DLD1 (cell line): ENCODE results near the gene SLC4A7.
"Not testable (repeated sequence)": the region's sequence is repeated elsewhere in the genome, so short reads cannot be mapped to it uniquely, and the experiment has no call there.

Experiments
- in situ Hi-C: cut with HindIII; loops from 2 replicates; pipeline ENCODE4 v1.10.0; 2017; ENCODE audit warnings: low sequenced_read_pairs

SLC4A7 gene

DNA sequence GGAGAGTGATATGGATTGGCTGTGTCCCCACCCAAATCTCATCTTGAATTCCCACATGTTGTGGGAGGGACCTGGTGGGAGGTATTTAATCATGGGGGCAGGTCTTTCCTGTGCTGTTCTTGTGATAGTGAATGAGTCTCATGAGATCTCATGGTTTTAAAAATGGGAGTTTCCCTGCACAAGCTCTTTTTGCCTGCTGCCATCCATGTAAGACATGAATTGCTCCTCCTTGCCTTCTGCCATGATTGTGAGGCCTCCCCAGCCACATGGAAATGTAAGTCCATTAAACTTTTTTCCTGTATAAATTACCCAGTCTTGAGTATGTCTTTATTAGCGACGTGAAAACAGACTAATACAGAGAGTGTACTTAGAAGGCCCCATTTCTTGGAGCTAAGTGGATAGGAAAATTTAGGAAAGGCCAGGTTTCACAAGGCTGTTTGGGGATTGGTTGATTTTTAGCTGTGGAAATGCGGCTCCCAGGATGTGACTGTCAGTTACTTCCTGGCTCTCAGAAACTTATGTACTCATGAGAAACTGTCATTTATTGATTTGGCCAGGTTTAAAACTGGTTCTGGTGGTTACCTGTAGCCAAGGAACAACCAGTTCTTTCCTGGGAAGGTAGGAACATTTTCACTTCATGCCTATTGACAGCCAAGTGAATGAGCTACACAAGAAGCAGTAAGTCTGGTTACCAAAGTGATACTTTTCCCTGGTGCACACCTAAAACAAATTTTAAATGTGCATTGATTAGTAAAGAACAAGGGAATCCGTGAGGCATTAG, 155.0 kb downstream of the SLC4A7 start:
- in situ Hi-C loops: not testable (repeated sequence)

DNA sequence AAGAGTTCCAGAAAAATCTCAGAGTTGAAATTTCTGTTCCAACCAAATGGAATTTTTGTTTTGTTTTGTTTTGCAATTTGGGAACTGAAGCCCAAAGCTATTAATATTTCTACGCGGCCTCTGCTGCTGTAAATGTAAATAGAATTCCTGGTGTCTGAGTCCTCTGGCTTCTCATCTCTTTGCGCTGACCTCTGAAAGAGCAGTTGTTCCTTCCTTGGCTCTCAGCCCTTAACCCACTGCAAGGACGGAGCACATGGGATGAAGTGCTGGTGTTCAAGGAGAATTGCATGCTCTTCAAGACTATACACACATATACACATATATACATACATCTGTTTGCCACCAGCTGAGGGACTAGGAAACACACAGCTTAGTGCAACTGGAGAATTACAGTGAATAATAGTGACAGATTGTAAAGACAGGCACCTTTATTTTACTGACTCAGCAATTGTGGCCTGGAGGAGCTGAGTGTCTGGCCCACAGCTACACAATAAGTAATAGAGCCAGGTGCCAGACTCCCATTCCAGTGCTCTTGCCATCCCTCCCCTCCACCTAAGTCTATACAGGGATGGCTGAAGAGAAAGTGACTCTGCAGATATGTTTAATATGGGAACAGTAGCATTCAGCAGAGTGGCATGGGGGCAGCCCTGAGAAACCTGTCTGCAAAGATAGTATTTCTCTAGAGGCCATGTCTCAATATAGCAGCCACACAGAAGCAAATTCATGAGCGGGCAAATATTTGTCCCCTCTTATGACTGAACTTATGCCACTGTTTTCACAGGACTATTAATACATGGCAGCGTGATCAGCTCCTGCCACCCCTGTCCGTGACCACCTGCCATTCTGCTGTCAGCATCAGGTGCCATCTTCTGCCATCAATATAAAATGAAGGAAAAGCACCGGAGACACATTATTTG, 157.3 kb downstream of the SLC4A7 start:
- in situ Hi-C loops: no loop called here

- in situ Hi-C loops: no loop called here
Measured at GRCh38 chr3:27326202-27326601, 158.0 kb downstream of the SLC4A7 start.

DNA sequence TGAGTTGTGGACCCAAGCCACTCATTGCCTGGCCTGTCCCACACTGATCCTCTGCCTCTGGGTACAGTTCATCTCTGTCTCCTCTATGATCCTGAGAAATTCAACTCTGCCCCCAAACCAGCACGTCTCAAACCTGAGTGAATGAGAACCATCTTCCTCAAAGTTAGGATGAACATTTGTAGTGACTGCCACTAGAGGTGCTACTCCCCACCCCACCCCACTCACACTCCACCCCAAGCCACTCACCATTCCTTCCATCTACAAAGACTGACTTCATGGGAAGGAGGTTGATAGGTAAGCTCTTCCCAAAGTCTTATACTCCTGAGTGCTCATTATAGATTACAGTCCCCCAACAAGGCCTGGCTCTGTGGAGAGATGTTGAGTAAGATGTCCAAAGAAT, 158.8 kb downstream of the SLC4A7 start:
- in situ Hi-C loops: no loop called here

- in situ Hi-C loops: no loop called here
Measured at GRCh38 chr3:27324686-27325085, 159.5 kb downstream of the SLC4A7 start.

- in situ Hi-C loops: no loop called here
Measured at GRCh38 chr3:27323087-27323570, 161.1 kb downstream of the SLC4A7 start.
